Thoracic aorta (tissue), 2 donors: ENCODE data around the gene EEFSEC. TPM values are rescaled to one million over a fixed set of nuclear protein-coding genes. Genes with fewer than 3 reads are reported as not detected.

Experiments
- ATAC-seq: fragments of 150-250 bp; one replicate; pipeline ENCODE4 v1.8.0; 2017; ENCODE audit warnings: low read depth; ENCODE audit not compliant: insufficient number of reproducible peaks, low FRiP score
- DNase-seq: peaks from one replicate; pipeline ENCODE4 v3.0.0-alpha.2; 2020; ENCODE audit warnings: low spot score
- H3K27ac ChIP-seq, 2 donors: fragments of 200-600 bp; sonication (generic); 1 replicate in 1 of 2; 2 replicates in 1 of 2; pipeline ENCODE4 v1.5.1; 2016; ENCODE audit warnings: mild to moderate bottlenecking in 2 of 2, moderate library complexity in 2 of 2
- H3K27me3 ChIP-seq: fragments of 200-600 bp; sonication (generic); replicated peaks from 2 replicates; pipeline ENCODE4 v1.6.0; 2016; ENCODE audit warnings: mild to moderate bottlenecking; ENCODE audit not compliant: insufficient read depth
- H3K36me3 ChIP-seq: fragments of 200-600 bp; sonication (generic); one replicate; pipeline ENCODE4 v1.5.1; 2016
- H3K4me1 ChIP-seq, 2 donors: fragments of 200-600 bp; sonication (generic); 1 replicate in 1 of 2; 2 replicates in 1 of 2; pipeline versions ENCODE4 v1.5.1 to v1.6.0; 2016; ENCODE audit warnings: low read depth in 2 of 2, mild to moderate bottlenecking in 1 of 2; ENCODE audit not compliant: control insufficient read depth in 1 of 2
- H3K4me3 ChIP-seq: fragments of 200-600 bp; sonication (generic); 2 replicates; pipeline ENCODE4 v1.5.1; 2016; ENCODE audit warnings: mild to moderate bottlenecking
- H3K9me3 ChIP-seq: fragments of 200-600 bp; sonication (generic); 2 replicates; pipeline ENCODE4 v1.5.1; 2016
- CTCF ChIP-seq: fragments of 200-600 bp; sonication (generic); IDR thresholded peaks from one replicate; pipeline ENCODE4 v1.5.1; 2019; ENCODE audit warnings: antibody characterized with exemption
- total RNA-seq, 2 donors: library from RNA; depleted of rRNA; stranded (reverse); fragments of >200 nt; gene quantifications; one replicate each; pipeline versions ENCODE4 v1.1.0 to v1.2.3, GENCODE V29; 2016

The EEFSEC gene
- total RNA-seq, 2 donors from 2014 or later, result 16.1 to 17.5 TPM

- Histone ChIP-seq H3K27ac (no peak overlapping the region), H3K4me1 (no peaks in the 10 kb centered on the region), H3K36me3 (no peaks in the 10 kb centered on the region), H3K9me3 (no peaks in the 10 kb centered on the region), H3K4me3 (no peak overlapping the region), H3K27me3 (no peaks in the 10 kb centered on the region)
- ATAC-seq (no peak), DNase-seq (no peak)
- TF ChIP-seq CTCF, result no peak
These were observed 245.3 kb downstream of the EEFSEC start for GRCh38 chr3:128398586-128398985.

GRCh38 chr3:128399221-128399915, 246.1 kb downstream of the EEFSEC start:
- DNase-seq (no peak), ATAC-seq (no peak)
- H3K27me3 ChIP-seq, result no peaks in the 10 kb centered on the region

GRCh38 chr3:128400671-128401070, 247.4 kb downstream of the EEFSEC start:
- Histone ChIP-seq H3K4me3 (no peak overlapping the region), H3K27me3 (no peaks in the 10 kb centered on the region), H3K36me3 (no peaks in the 10 kb centered on the region), H3K9me3 (no peaks in the 10 kb centered on the region), H3K27ac (no peak overlapping the region), H3K4me1 (no peaks in the 10 kb centered on the region)
- DNase-seq, result no peak
- no peak for ATAC-seq
- no peak for TF ChIP-seq CTCF

More at GRCh38 chr3:128399221-128399915, 246.1 kb downstream of the EEFSEC start:
- Histone ChIP-seq H3K4me1 (no peaks in the 10 kb centered on the region), H3K4me3 (no peak overlapping the region), H3K36me3 (no peaks in the 10 kb centered on the region), H3K9me3 (no peaks in the 10 kb centered on the region), H3K27ac (no peak overlapping the region)
- no peak for TF ChIP-seq CTCF

- no peaks in the 10 kb centered on the region for H3K36me3 ChIP-seq
- ATAC-seq (no peak), DNase-seq (no peak)
- no peak for TF ChIP-seq CTCF
- H3K4me1 ChIP-seq, result no peaks in the 10 kb centered on the region
- no peaks in the 10 kb centered on the region for H3K27me3 ChIP-seq
- no peak overlapping the region for H3K27ac ChIP-seq
- no peak overlapping the region for H3K4me3 ChIP-seq
- H3K9me3 ChIP-seq, result no peaks in the 10 kb centered on the region
These were observed 249.0 kb downstream of the EEFSEC start for GRCh38 chr3:128402319-128402718.

GRCh38 chr3:128402998-128403397, 249.7 kb downstream of the EEFSEC start:
- H3K27ac ChIP-seq, result no peak overlapping the region
- no peak for DNase-seq
- H3K4me3 ChIP-seq, result no peak overlapping the region
- no peaks in the 10 kb centered on the region for H3K27me3 ChIP-seq
- ATAC-seq, result no peak
- TF ChIP-seq CTCF, result no peak
- no peaks in the 10 kb centered on the region for H3K9me3 ChIP-seq
- H3K4me1 ChIP-seq, result no peaks in the 10 kb centered on the region
- H3K36me3 ChIP-seq, result no peaks in the 10 kb centered on the region
